Measurements from ENCODE around the gene LRBA. TPM values are rescaled to one million over a fixed set of nuclear protein-coding genes. Genes with fewer than 3 reads are reported as not detected.
A peak's percentile ranks its signal among the peaks of the same experiment; 100 is the strongest.

Gene LRBA
- total RNA-seq, 8 experiments from 2014 or later = 15.9 to 71.4 (median 24.7) TPM

DNA sequence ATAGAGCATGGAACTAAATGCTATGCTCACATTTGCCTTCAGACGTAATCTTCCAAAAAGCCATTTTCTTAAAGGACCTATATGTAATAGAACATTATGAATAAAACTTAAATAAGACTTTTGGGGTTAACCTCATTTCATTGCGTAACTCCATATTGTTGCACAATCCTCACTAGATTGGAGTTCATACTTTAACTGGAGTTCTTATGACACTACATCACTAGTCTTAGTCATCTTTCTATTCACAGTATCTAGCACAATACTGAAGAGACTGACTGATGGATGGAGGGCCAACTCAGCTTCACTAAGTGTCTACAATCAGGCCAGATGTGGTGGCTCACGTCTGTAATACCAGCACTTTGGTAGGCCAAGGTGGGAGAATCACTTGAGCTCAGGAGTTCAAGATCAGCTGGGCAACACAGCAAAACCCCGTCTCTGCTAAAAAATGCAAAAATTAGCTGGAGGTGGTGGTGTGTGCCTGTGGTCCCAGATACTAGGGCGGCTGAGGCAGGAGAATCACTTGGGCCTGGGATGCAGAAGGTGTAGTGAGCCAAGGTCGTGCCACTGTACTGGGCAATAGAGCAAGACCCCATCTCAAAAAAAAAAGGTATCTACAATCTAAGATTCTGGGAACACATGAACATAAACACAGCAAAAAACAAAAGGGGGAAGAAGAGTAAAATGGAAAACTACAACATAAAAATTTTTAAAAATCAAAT, 513.9 kb downstream of the LRBA start:
- peak in 2 of 8 experiments; percentile 25 to 47 for ATAC-seq (replicated peaks in 6 of 8)
- Histone ChIP-seq H3K27ac (no peak overlapping the region), H3K4me1 (replicated peaks in 1 of 2) (peaks cover under 1 to 7% of the 10 kb centered on the region in 2 donors), H3K4me3 (no peak overlapping the region)
- WGBS, 10 experiments = 71 to 100% (median 93%) methylated on average over 1 to 6 of the region's 6 CpGs
- in situ Hi-C loops (cut with MboI; ENCODE audit: low pct_unique_long_range_greater_than_20kb in 2 of 9, low sequenced_read_pairs in 9 of 9, unreplicated experiment in 9 of 9) = no loop called here

DNA sequence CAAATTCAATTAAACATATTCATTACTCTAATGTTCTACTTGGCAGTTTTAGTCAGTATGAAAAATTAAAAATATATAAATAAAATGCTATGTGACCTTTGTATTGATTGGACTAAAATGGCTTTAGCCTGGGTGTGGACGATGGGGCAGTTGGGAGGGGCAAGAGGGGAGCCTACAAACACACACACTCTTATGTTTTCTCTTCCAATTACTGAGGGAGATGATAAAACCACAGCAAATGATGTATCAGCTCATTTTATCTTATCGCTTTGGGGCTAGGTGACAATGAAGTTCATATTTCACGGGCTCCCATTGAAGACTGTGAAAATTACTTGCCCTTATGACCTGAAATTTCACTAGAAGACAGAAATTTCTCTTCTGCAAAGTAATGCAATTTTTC, 517.5 kb downstream of the LRBA start:
- H3K4me1 ChIP-seq (replicated peaks in 1 of 2) = peaks cover 7 to 11% of the 10 kb centered on the region in 2 donors
- no peak overlapping the region for H3K4me3 ChIP-seq
- ATAC-seq (replicated peaks in 6 of 8) = peak in 5 of 8 experiments; percentile 48 to 91 (median 79)
- no peak overlapping the region for H3K27ac ChIP-seq
- WGBS, 10 experiments = 40 to 100% (median 69%) methylated on average over 1 to 3 of the region's 3 CpGs; no CpG with 5 or more reads in 1 of the 10 experiments
- in situ Hi-C loops (cut with MboI; ENCODE audit: low pct_unique_long_range_greater_than_20kb in 2 of 9, low sequenced_read_pairs in 9 of 9, unreplicated experiment in 9 of 9) = no loop called here

DNA sequence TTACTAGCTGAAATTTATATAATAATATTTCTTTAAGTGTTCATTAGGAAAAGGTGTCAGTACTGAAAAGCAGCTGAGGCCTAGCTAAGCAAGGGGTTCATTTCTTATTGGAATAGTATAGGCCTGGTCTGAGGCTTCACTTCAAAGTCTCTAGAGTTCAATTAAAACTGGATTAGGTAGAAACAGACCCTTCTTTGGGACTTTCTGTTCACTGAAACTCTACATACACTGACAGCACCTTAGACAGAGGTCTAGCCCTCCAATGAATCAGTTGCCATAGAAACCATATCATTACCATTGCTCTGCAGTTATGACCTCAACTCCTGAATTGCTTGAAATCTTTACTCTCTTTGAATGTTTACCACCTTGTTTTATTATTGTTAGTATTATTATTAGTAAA, 519.5 kb downstream of the LRBA start:
- Histone ChIP-seq H3K4me3 (no peak overlapping the region), H3K27ac (no peak overlapping the region), H3K4me1 (replicated peaks in 1 of 2) (peaks cover 7 to 11% of the 10 kb centered on the region in 2 donors)
- ATAC-seq (replicated peaks in 6 of 8) = peak in 5 of 8 experiments; percentile 47 to 66 (median 56)
- in situ Hi-C loops (cut with MboI; ENCODE audit: low pct_unique_long_range_greater_than_20kb in 2 of 9, low sequenced_read_pairs in 9 of 9, unreplicated experiment in 9 of 9) = no loop called here

DNA sequence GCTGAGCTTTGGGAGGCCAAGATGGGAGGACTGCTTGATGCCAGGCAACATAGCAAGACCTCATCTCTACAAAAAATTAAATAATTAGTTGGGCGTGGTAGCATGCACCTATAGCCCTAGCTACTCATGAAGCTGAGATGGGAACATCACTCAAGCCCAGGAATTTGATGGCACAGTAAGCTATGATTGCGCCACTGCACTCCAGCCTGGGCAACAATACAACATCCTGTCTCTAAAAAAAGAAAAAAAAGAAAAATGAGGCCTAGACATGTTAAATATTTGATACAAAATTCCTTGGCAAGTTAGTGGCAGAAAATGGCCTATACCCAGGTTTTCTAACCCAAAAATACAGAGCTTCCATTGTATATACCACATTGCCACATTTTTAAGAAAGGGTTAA, 521.2 kb downstream of the LRBA start:
- Histone ChIP-seq H3K4me3 (no peak overlapping the region), H3K4me1 (replicated peaks in 1 of 2) (peaks cover 7 to 11% of the 10 kb centered on the region in 2 donors), H3K27ac (no peak overlapping the region)
- ATAC-seq (replicated peaks in 6 of 8) = no peak
- 92 to 100% (median 100%) methylated on average over 1 to 2 of the region's 2 CpGs; no CpG with 5 or more reads in 5 of the 10 experiments for WGBS, 10 experiments
- in situ Hi-C loops (cut with MboI; ENCODE audit: low pct_unique_long_range_greater_than_20kb in 2 of 9, low sequenced_read_pairs in 9 of 9, unreplicated experiment in 9 of 9) = no loop called here

DNA sequence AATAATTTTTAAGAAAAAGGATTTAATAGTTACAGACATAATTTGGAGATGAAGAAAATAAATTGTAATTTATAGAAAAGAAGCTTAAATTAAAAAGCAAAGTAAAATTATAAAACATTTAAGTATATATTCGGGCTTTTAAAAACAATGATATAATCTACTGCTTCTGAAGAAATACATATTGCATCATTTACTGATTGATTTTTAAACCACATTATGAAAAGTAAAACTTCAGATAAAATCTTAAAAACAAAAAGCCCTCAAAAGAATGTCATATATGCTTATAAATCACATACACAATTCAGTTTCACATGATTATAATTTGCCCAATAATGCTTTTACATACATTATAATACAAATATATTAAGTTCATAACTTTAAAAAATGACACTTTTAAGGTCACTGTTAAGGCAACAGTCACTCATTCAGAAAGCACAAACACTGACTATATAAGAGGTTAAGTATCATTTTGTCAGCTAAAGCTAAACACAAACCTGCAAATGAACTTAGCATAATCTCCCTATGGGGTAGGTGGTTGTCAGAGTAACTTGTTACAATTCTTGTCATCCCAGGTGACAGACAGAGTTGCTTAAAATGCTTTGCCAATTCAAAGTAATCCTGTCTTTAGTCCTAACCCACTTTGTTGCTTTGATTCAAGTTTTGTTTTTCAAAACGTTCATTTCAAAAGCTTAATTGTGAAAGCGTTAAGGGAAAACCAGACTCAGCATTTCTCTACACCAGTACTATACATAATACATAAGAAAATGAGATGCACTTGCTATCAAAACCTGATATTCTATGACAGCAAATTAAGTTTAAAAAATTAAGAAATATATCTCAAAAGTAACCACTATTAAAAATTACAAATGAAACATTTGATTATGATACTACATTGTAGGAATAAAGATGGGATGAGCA, 523.7 kb downstream of the LRBA start:
- in situ Hi-C loops (cut with MboI; ENCODE audit: low pct_unique_long_range_greater_than_20kb in 2 of 9, low sequenced_read_pairs in 9 of 9, unreplicated experiment in 9 of 9) = no loop called here
- WGBS, 10 experiments = 31 to 100% (median 45%) methylated on average over 1 to 3 of the region's 3 CpGs
- ATAC-seq (replicated peaks in 6 of 8) = no peak
- H3K4me1 ChIP-seq (replicated peaks in 1 of 2) = peaks cover 5 to 7% of the 10 kb centered on the region in 2 donors
- H3K27ac ChIP-seq = no peak overlapping the region
- no peak overlapping the region for H3K4me3 ChIP-seq

DNA sequence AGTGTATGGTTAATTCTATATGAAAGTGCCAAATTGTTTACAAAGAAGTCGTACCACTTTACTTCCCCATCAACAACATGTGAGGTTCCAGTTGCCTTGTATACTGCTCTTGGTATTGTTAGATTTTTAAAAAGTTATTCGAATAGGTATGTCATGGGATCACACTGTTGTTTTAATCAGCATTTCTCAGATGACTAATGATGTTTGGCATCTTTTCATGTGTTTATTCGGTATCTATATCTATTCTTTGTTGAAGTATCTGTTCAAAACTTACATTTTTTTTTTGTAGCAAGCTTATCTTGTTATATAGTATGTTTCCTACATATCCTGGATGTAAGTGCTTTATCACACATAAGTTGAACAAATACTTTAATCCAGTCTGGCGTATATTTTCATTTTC, 532.5 kb downstream of the LRBA start:
- no peak overlapping the region for H3K27ac ChIP-seq
- 78 to 98% (median 94%) methylated on average over 3 to 4 of the region's 4 CpGs for WGBS, 10 experiments
- H3K4me1 ChIP-seq (replicated peaks in 1 of 2) = no peaks in the 10 kb centered on the region
- in situ Hi-C loops (cut with MboI; ENCODE audit: low pct_unique_long_range_greater_than_20kb in 2 of 9, low sequenced_read_pairs in 9 of 9, unreplicated experiment in 9 of 9) = no loop called here
- ATAC-seq (replicated peaks in 6 of 8) = no peak
- H3K4me3 ChIP-seq = no peak overlapping the region

DNA sequence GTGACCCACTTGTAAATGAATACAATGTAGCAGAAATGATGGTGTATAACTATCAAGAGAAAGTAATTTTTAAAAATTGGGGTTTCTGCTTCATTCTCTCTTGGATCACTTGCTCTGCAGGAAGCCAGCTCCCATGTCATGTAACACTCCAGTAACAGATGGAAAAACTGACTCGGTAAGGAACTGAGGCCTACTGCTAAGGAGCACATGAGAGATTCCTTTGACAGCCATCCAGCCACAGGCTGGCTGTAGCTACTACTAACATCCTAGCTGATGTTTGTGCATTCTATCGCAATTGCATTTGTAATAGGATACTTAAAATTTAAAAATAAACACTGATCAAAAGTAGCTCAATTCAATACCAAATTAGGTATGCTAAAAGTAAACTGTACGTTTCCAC, 535.4 kb downstream of the LRBA start:
- H3K27ac ChIP-seq = no peak overlapping the region
- WGBS, 10 experiments = 56 to 100% (median 93%) methylated on average over 1 to 3 of the region's 3 CpGs; no CpG with 5 or more reads in 2 of the 10 experiments
- in situ Hi-C loops (cut with MboI; ENCODE audit: low pct_unique_long_range_greater_than_20kb in 2 of 9, low sequenced_read_pairs in 9 of 9, unreplicated experiment in 9 of 9) = no loop called here
- H3K4me1 ChIP-seq (replicated peaks in 1 of 2) = no peaks in the 10 kb centered on the region
- no peak for ATAC-seq (replicated peaks in 6 of 8)
- no peak overlapping the region for H3K4me3 ChIP-seq

DNA sequence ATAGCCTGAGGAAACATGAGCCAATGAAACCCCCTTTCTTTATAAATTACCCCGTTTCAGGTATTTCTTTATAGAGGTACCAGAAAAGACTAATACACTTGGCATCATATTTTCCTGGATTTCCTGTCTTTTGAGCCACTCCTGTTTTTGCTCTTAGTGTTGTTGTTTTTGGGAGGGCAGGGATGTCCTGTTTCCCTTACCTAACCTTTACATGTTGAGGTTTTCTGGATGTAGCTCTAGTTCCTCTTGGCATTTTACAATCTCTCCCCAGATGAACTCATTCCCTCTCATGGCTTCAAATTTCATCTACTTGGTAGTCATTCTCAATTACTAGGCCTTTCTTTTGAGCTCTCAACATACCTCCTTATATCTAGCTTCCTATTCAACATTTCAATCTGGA, 537.2 kb downstream of the LRBA start:
- in situ Hi-C loops (cut with MboI; ENCODE audit: low pct_unique_long_range_greater_than_20kb in 2 of 9, low sequenced_read_pairs in 9 of 9, unreplicated experiment in 9 of 9) = no loop called here
- WGBS, 10 experiments = 60 to 100% (median 100%) methylated on average over 1 of the region's 1 CpG; no CpG with 5 or more reads in 3 of the 10 experiments
- no peaks in the 10 kb centered on the region for H3K4me1 ChIP-seq (replicated peaks in 1 of 2)
- H3K27ac ChIP-seq = no peak overlapping the region
- ATAC-seq (replicated peaks in 6 of 8) = no peak
- H3K4me3 ChIP-seq = no peak overlapping the region

DNA sequence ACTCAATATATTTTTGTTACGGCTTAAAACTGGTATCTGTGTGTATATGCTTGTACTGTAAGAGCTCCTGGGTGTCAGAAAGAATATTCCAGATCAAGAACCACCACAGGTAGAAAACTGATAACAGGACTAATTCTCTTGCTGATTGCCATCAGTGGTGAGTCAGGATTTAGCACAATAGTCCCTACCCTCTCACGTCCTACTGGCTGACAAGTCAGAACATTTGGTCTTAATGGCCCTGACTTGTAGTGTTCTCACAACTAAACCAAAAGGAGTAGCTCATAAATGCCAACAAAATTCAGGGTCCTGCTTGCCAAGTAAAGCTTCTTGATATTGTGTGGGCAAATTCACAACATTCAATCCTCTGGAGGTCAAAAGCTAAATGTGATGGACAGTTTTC, 538.3 kb downstream of the LRBA start:
- 81 to 100% (median 96%) methylated on average over 1 to 2 of the region's 2 CpGs; no CpG with 5 or more reads in 3 of the 10 experiments for WGBS, 10 experiments
- no peak overlapping the region for H3K27ac ChIP-seq
- no peak overlapping the region for H3K4me3 ChIP-seq
- no peaks in the 10 kb centered on the region for H3K4me1 ChIP-seq (replicated peaks in 1 of 2)
- in situ Hi-C loops (cut with MboI; ENCODE audit: low pct_unique_long_range_greater_than_20kb in 2 of 9, low sequenced_read_pairs in 9 of 9, unreplicated experiment in 9 of 9) = no loop called here
- ATAC-seq (replicated peaks in 6 of 8) = no peak

DNA sequence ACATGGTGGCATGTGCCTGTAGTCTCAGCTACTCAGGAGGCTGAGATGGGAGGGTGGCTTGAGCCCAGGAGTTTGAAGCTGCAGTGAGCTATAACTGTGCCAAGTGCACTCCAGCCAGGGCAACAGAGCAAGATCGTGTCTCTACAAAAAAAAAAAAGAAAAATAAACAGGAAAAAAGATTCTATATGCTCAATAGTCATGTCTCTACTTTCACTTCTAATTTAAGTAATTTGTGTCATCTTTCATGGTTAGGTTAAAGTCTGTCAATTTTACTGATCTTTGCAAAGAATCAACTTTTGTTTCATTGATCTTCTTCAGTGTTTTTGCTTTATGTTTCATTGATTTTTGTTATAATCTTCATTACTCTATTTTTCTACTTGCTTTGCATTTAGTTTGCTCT, 539.3 kb downstream of the LRBA start:
- H3K27ac ChIP-seq = no peak overlapping the region
- WGBS, 10 experiments = 78 to 100% (median 100%) methylated on average over 1 of the region's 1 CpG; no CpG with 5 or more reads in 2 of the 10 experiments
- no peaks in the 10 kb centered on the region for H3K4me1 ChIP-seq (replicated peaks in 1 of 2)
- H3K4me3 ChIP-seq = no peak overlapping the region
- in situ Hi-C loops (cut with MboI; ENCODE audit: low pct_unique_long_range_greater_than_20kb in 2 of 9, low sequenced_read_pairs in 9 of 9, unreplicated experiment in 9 of 9) = no loop called here
- ATAC-seq (replicated peaks in 6 of 8) = no peak

DNA sequence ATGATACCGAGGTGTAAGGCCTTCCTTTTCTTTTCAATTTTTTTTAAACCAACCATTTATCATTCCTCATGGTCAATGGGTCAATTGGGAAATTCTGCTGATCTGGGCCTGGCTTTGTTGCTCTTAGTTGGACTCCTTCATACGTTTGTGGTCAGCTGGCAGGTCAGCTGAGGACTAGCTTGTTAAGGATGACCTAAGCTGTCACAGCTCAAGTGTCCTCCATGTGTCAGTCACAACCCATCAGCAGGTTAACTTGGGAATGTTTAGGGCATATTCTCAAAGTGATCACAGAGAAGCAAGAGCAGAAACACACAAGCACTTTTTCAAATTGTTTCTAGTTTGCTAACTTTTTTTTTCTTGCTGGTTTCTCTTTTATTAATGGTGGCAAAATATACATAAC, 550.6 kb downstream of the LRBA start:
- 20 to 64% (median 54%) methylated on average over 1 to 2 of the region's 2 CpGs; no CpG with 5 or more reads in 2 of the 10 experiments for WGBS, 10 experiments
- in situ Hi-C loops (cut with MboI; ENCODE audit: low pct_unique_long_range_greater_than_20kb in 2 of 9, low sequenced_read_pairs in 9 of 9, unreplicated experiment in 9 of 9) = no loop called here

DNA sequence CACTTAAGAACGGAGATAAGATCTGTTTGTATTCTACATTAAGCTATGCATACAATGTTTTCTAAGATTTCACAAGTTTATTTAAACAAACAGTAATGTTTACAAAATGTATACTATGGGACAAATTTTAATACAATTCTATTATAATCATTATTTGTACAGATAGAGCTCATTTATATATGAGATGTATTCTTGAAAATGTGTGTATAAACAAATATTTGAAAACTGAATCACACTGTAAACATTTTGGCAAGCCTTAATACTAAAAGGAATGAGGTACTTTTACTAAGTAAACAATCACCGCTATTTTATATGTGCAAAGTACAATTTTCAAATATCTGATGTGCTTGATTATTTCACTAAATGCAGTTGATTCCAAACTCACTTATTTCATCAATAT, 552.3 kb downstream of the LRBA start:
- Histone ChIP-seq H3K27ac (no peak overlapping the region), H3K4me1 (replicated peaks in 1 of 2) (no peaks in the 10 kb centered on the region), H3K4me3 (no peak overlapping the region)
- in situ Hi-C loops (cut with MboI; ENCODE audit: low pct_unique_long_range_greater_than_20kb in 2 of 9, low sequenced_read_pairs in 9 of 9, unreplicated experiment in 9 of 9) = no loop called here
- 57 to 100% (median 98%) methylated on average over 1 to 2 of the region's 2 CpGs for WGBS, 10 experiments
- ATAC-seq (replicated peaks in 6 of 8) = no peak

More for the DNA sequence above, 550.6 kb downstream of the LRBA start:
- Histone ChIP-seq H3K27ac (no peak overlapping the region), H3K4me3 (no peak overlapping the region), H3K4me1 (replicated peaks in 1 of 2) (no peaks in the 10 kb centered on the region)
- no peak for ATAC-seq (replicated peaks in 6 of 8)

DNA sequence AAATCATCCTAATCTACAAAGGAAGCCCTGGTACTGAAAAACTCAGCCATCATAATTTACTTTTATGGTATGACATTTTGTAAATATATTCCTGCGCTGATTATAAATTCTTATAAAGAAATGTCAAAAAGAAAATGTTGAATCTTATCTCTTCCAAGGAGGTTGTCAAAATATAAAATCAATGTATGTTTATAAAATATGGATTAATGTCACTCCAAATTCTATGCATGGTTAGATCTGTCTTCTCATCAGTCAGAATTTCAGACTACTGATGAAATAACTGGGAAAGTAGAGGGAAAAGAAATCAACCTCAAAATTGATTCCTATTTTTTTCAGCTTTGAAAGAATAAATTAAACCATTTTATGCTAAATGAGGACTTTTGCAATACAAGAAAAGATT, 553.1 kb downstream of the LRBA start:
- no peak for ATAC-seq (replicated peaks in 6 of 8)
- 88 to 100% (median 100%) methylated on average over 1 of the region's 1 CpG; no CpG with 5 or more reads in 1 of the 10 experiments for WGBS, 10 experiments
- Histone ChIP-seq H3K4me3 (no peak overlapping the region), H3K27ac (no peak overlapping the region), H3K4me1 (replicated peaks in 1 of 2) (no peaks in the 10 kb centered on the region)
- in situ Hi-C loops (cut with MboI; ENCODE audit: low pct_unique_long_range_greater_than_20kb in 2 of 9, low sequenced_read_pairs in 9 of 9, unreplicated experiment in 9 of 9) = no loop called here
